ENCODE data around the gene RNF223. TPM values are rescaled to one million over a fixed set of nuclear protein-coding genes. Genes with fewer than 3 reads are reported as not detected.

RNF223 gene
- not detected for total RNA-seq (ENCODE audit: unreplicated experiment)
- long read RNA-seq, result 0 reads

- Mint-ChIP-seq H3K36me3 (ENCODE audit: unreplicated experiment) (no peaks in the 10 kb centered on the region), H3K27me3 (ENCODE audit: unreplicated experiment) (peaks cover 4% of the 10 kb centered on the region), H3K27ac (ENCODE audit: unreplicated experiment) (no peak within 1 kb of the TSS), H3K4me1 (ENCODE audit: low read depth, unreplicated experiment) (no peaks in the 10 kb centered on the region), H3K4me3 (ENCODE audit: unreplicated experiment) (peak within 1 kb of the TSS; percentile 37), H3K9me3 (ENCODE audit: unreplicated experiment) (peaks cover 3% of the 10 kb centered on the region)
- TF ChIP-seq CTCF (IDR thresholded peaks at IDR 0.05; ENCODE audit: partially characterized antibody, unreplicated experiment), result no peak
- DNase-seq, result peak; percentile 24
These were observed at the start of gene RNF223 for GRCh38 chr1:1073743-1074587. TSS of gene RNF223 (minus strand) at chr1:1074306. CDS start at chr1:1072566, 1,740 bp downstream.

- peak overlapping the region; percentile 32 for H3K4me3 Mint-ChIP-seq (ENCODE audit: unreplicated experiment)
- peaks cover 24% of the 10 kb centered on the region for H3K4me1 Mint-ChIP-seq (ENCODE audit: low read depth, unreplicated experiment)
- peaks cover 22% of the 10 kb centered on the region for H3K27me3 Mint-ChIP-seq (ENCODE audit: unreplicated experiment)
- no peaks in the 10 kb centered on the region for H3K36me3 Mint-ChIP-seq (ENCODE audit: unreplicated experiment)
- DNase-seq, result no peak
- H3K9me3 Mint-ChIP-seq (ENCODE audit: unreplicated experiment), result peaks cover 18% of the 10 kb centered on the region
- peak; percentile 26 for TF ChIP-seq CTCF (IDR thresholded peaks at IDR 0.05; ENCODE audit: partially characterized antibody, unreplicated experiment)
- H3K27ac Mint-ChIP-seq (ENCODE audit: unreplicated experiment), result no peak overlapping the region
These were observed 48.9 kb upstream of the RNF223 start for GRCh38 chr1:1122981-1123480.

- H3K4me3 Mint-ChIP-seq (ENCODE audit: unreplicated experiment), result no peak overlapping the region
- peak; percentile 86 for DNase-seq
- H3K27ac Mint-ChIP-seq (ENCODE audit: unreplicated experiment), result no peak overlapping the region
- H3K27me3 Mint-ChIP-seq (ENCODE audit: unreplicated experiment), result peaks cover 22% of the 10 kb centered on the region
- peaks cover 24% of the 10 kb centered on the region for H3K4me1 Mint-ChIP-seq (ENCODE audit: low read depth, unreplicated experiment)
- H3K36me3 Mint-ChIP-seq (ENCODE audit: unreplicated experiment), result no peaks in the 10 kb centered on the region
- peaks cover 18% of the 10 kb centered on the region for H3K9me3 Mint-ChIP-seq (ENCODE audit: unreplicated experiment)
- peak; percentile 72 for TF ChIP-seq CTCF (IDR thresholded peaks at IDR 0.05; ENCODE audit: partially characterized antibody, unreplicated experiment)
These were observed 48.1 kb upstream of the RNF223 start for GRCh38 chr1:1122078-1122811.

- Mint-ChIP-seq H3K4me1 (ENCODE audit: low read depth, unreplicated experiment) (peaks cover 21% of the 10 kb centered on the region), H3K4me3 (ENCODE audit: unreplicated experiment) (no peak overlapping the region), H3K27ac (ENCODE audit: unreplicated experiment) (no peak overlapping the region), H3K27me3 (ENCODE audit: unreplicated experiment) (peaks cover 20% of the 10 kb centered on the region), H3K36me3 (ENCODE audit: unreplicated experiment) (no peaks in the 10 kb centered on the region), H3K9me3 (ENCODE audit: unreplicated experiment) (peaks cover 18% of the 10 kb centered on the region)
- no peak for TF ChIP-seq CTCF (IDR thresholded peaks at IDR 0.05; ENCODE audit: partially characterized antibody, unreplicated experiment)
- no peak for DNase-seq
These were observed 47.5 kb upstream of the RNF223 start for GRCh38 chr1:1121611-1122077.
